Neural progenitor cell (in vitro differentiated cells): ENCODE data around the gene SPEM1. TPM values are rescaled to one million over a fixed set of nuclear protein-coding genes. Genes with fewer than 3 reads are reported as not detected.
A peak's percentile ranks its signal among the peaks of the same experiment; 100 is the strongest.

ENCODE experiments used
- DNase-seq: peaks from one replicate; pipeline ENCODE4 v3.0.0-alpha.2; 2016; ENCODE audit warnings: low spot score
- H2AFZ ChIP-seq: fragments of 200-600 bp; sonication (generic); replicated peaks from 2 replicates; pipeline ENCODE4 v1.6.1; 2016; ENCODE audit warnings: antibody characterized with exemption
- H3F3A ChIP-seq: fragments of 200-600 bp; sonication (generic); 2 replicates; pipeline ENCODE4 v1.6.1; 2016; ENCODE audit warnings: antibody characterized with exemption, low read depth
- H3K27ac ChIP-seq: fragments of 200-600 bp; sonication (generic); 2 replicates; pipeline ENCODE4 v1.5.1; 2016; ENCODE audit warnings: mild to moderate bottlenecking
- H3K27me3 ChIP-seq: fragments of 200-600 bp; sonication (generic); 2 replicates; pipeline ENCODE4 v1.6.1; 2016; ENCODE audit warnings: mild to moderate bottlenecking, moderate library complexity
- H3K36me3 ChIP-seq: fragments of 200-600 bp; sonication (generic); 2 replicates; pipeline ENCODE4 v1.5.1; 2016
- H3K4me1 ChIP-seq: fragments of 200-600 bp; sonication (generic); 2 replicates; pipeline ENCODE4 v1.6.1; 2016; ENCODE audit warnings: mixed run types
- H3K4me2 ChIP-seq: fragments of 200-600 bp; sonication (generic); 2 replicates; pipeline ENCODE4 v1.6.1; 2016
- H3K4me3 ChIP-seq: fragments of 200-600 bp; sonication (generic); 2 replicates; pipeline ENCODE4 v1.5.1; 2016
- H3K79me2 ChIP-seq: fragments of 200-600 bp; sonication (generic); 2 replicates; pipeline ENCODE4 v1.6.1; 2016; ENCODE audit warnings: low read depth
- H3K9ac ChIP-seq: fragments of 200-600 bp; sonication (generic); 2 replicates; pipeline ENCODE4 v1.6.1; 2016
- H3K9me3 ChIP-seq: fragments of 200-600 bp; sonication (generic); 2 replicates; pipeline ENCODE4 v1.5.1; 2016; ENCODE audit warnings: low read depth
- H4K20me1 ChIP-seq: fragments of 200-600 bp; sonication (generic); 2 replicates; pipeline ENCODE4 v1.6.1; 2016; ENCODE audit warnings: low read depth
- H3K27ac Mint-ChIP-seq: 3 replicates; pipeline ENCODE4 v1.8.0; 2021; ENCODE audit warnings: mixed read lengths
- H3K27me3 Mint-ChIP-seq: 2 replicates; pipeline ENCODE4 v1.8.0; 2022; ENCODE audit warnings: low read depth, mild to moderate bottlenecking, inconsistent platforms, moderate library complexity, mixed read lengths; ENCODE audit not compliant: insufficient read depth
- H3K36me3 Mint-ChIP-seq: 3 replicates; pipeline ENCODE4 v1.8.0; 2021; ENCODE audit warnings: mixed read lengths
- H3K4me1 Mint-ChIP-seq: 3 replicates; pipeline ENCODE4 v1.8.0; 2021; ENCODE audit warnings: mixed read lengths
- H3K4me3 Mint-ChIP-seq: 3 replicates; pipeline ENCODE4 v1.8.0; 2021; ENCODE audit warnings: mild to moderate bottlenecking, moderate library complexity, mixed read lengths
- H3K9me3 Mint-ChIP-seq: 3 replicates; pipeline ENCODE4 v1.8.0; 2020; ENCODE audit warnings: mixed read lengths
- EZH2 ChIP-seq: fragments of 200-600 bp; sonication (generic); IDR thresholded peaks from 2 replicates; pipeline ENCODE4 v1.6.1; 2017; ENCODE audit warnings: antibody characterized with exemption, mild to moderate bottlenecking, moderate library complexity
- EZH2phosphoT487 ChIP-seq: fragments of 200-600 bp; sonication (generic); IDR thresholded peaks from 2 replicates; pipeline ENCODE4 v1.6.1; 2017; ENCODE audit warnings: antibody characterized with exemption
- total RNA-seq: library from RNA; depleted of rRNA; stranded (reverse); fragments of >200 nt; gene quantifications from 2 replicates; pipeline ENCODE4 v1.2.3, GENCODE V29; 2015; ENCODE audit warnings: low replicate concordance
- TF ChIP-seq, protein P1 (sequence below): fragments of 200-600 bp; sonication (generic); IDR thresholded peaks from 2 replicates; pipeline ENCODE4 v1.5.1; 2017; ENCODE audit warnings: antibody characterized with exemption, mild to moderate bottlenecking

The SPEM1 gene
- total RNA-seq, 1 donor from 2014 or later: not detected

- Histone ChIP-seq H3F3A (peaks cover 13% of the 10 kb centered on the region), H3K4me1 (peaks cover 10% of the 10 kb centered on the region), H3K36me3 (no peaks in the 10 kb centered on the region), H3K27me3 (peaks cover 5% of the 10 kb centered on the region), H3K4me2 (peak overlapping the region; percentile 87), H3K27ac (no peak overlapping the region), H3K79me2 (no peaks in the 10 kb centered on the region), H3K9me3 (no peaks in the 10 kb centered on the region), H3K9ac (no peak overlapping the region), H2AFZ (no peak overlapping the region), H4K20me1 (peaks cover 10% of the 10 kb centered on the region), H3K4me3 (peak overlapping the region; percentile 90)
- no peak overlapping the region for H3K27ac Mint-ChIP-seq
- H3K9me3 Mint-ChIP-seq: no peaks in the 10 kb centered on the region
- TF ChIP-seq EZH2 (no peak), EZH2phosphoT487 (no peak)
- TF ChIP-seq, protein P1, sequence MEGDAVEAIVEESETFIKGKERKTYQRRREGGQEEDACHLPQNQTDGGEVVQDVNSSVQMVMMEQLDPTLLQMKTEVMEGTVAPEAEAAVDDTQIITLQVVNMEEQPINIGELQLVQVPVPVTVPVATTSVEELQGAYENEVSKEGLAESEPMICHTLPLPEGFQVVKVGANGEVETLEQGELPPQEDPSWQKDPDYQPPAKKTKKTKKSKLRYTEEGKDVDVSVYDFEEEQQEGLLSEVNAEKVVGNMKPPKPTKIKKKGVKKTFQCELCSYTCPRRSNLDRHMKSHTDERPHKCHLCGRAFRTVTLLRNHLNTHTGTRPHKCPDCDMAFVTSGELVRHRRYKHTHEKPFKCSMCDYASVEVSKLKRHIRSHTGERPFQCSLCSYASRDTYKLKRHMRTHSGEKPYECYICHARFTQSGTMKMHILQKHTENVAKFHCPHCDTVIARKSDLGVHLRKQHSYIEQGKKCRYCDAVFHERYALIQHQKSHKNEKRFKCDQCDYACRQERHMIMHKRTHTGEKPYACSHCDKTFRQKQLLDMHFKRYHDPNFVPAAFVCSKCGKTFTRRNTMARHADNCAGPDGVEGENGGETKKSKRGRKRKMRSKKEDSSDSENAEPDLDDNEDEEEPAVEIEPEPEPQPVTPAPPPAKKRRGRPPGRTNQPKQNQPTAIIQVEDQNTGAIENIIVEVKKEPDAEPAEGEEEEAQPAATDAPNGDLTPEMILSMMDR: no peak
- H3K27me3 Mint-ChIP-seq: peaks cover 3% of the 10 kb centered on the region
- peaks cover 7% of the 10 kb centered on the region for H3K36me3 Mint-ChIP-seq
- H3K4me1 Mint-ChIP-seq: peaks cover 9% of the 10 kb centered on the region
- peak overlapping the region; percentile 90 for H3K4me3 Mint-ChIP-seq
- peak; percentile 43 for DNase-seq
These were observed 27.2 kb upstream of the SPEM1 start for GRCh38 chr17:7392696-7393612.

DNA sequence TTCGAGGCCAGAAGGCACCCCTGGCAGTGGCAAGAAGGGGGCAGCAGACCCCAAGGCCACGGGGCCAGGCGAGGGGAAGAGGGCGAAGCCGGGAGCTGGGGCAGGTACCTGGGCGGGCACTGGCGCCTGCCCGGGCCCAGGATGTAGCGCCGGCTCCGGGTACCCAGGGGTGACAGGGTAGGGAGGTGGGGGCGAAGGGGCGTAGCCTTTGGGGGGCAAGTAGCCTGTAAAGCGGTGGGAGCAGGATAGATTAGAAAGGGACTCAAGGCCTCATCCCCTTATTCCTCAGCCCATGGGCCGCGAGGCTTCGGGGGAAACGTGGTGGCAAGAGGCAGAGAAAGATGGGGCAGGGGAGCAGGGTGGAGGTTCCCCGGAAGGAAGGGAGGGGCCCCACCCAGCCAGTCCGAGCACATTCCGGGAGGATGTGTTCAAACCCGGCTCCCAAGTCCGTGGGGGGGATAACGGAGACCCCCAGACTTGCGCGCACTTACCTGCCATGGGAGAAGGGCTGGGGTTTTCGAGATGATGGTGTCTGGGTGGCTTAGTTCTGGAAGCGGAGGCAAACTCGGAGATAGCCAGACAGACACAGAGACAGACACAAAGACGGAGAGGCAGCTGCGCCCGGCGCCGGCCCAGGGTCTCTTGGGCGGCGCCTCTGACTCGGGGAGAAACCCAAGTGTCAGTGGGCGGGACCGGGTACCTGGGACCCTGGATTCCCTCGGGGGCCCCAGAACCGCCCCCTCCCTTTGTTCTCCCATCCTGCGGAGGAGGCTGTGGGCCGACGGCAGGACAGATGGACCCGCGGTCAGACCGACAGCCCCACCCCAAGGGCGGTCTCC, 26.3 kb upstream of the SPEM1 start:
- Histone ChIP-seq H3F3A (peaks cover 13% of the 10 kb centered on the region), H3K27ac (no peak overlapping the region), H3K36me3 (no peaks in the 10 kb centered on the region), H3K79me2 (no peaks in the 10 kb centered on the region), H2AFZ (peak overlapping the region; percentile 90), H3K4me3 (peak overlapping the region; percentile 90), H4K20me1 (peaks cover 10% of the 10 kb centered on the region), H3K9me3 (no peaks in the 10 kb centered on the region), H3K4me1 (peaks cover 10% of the 10 kb centered on the region), H3K4me2 (peak overlapping the region; percentile 87), H3K9ac (no peak overlapping the region), H3K27me3 (peaks cover 5% of the 10 kb centered on the region)
- no peak for TF ChIP-seq EZH2phosphoT487
- TF ChIP-seq EZH2: no peak
- TF ChIP-seq, protein P1: peak; percentile 40
- Mint-ChIP-seq H3K36me3 (peaks cover 7% of the 10 kb centered on the region), H3K27me3 (peaks cover 3% of the 10 kb centered on the region), H3K4me3 (peak overlapping the region; percentile 90), H3K9me3 (no peaks in the 10 kb centered on the region), H3K27ac (no peak overlapping the region), H3K4me1 (peaks cover 9% of the 10 kb centered on the region)
- DNase-seq: peak; percentile 85

GRCh38 chr17:7394452-7395191, 25.5 kb upstream of the SPEM1 start, which contains the start of gene PLSCR3:
PLSCR3 (minus strand) TSS chr17:7394525; CDS start chr17:7394110, 415 bp downstream.
- Mint-ChIP-seq H3K27me3 (peaks cover 5% of the 10 kb centered on the region), H3K36me3 (peaks cover 6% of the 10 kb centered on the region), H3K4me1 (peaks cover 10% of the 10 kb centered on the region), H3K4me3 (peak within 1 kb of the TSS; percentile 94), H3K27ac (peak within 1 kb of the TSS; percentile 96), H3K9me3 (no peaks in the 10 kb centered on the region)
- Histone ChIP-seq H3K9ac (no peak within 1 kb of the TSS), H3F3A (peaks cover 16% of the 10 kb centered on the region), H3K4me2 (peak within 1 kb of the TSS; percentile 87), H3K79me2 (no peaks in the 10 kb centered on the region), H2AFZ (peak within 1 kb of the TSS; percentile 90), H3K27ac (peak within 1 kb of the TSS; percentile 33), H4K20me1 (peaks cover 10% of the 10 kb centered on the region), H3K4me1 (peaks cover 10% of the 10 kb centered on the region), H3K4me3 (peak within 1 kb of the TSS; percentile 90), H3K36me3 (no peaks in the 10 kb centered on the region), H3K9me3 (no peaks in the 10 kb centered on the region), H3K27me3 (peaks cover 5% of the 10 kb centered on the region)
- DNase-seq: peak; percentile 94
- TF ChIP-seq, protein P1: peak; percentile 59
- no peak for TF ChIP-seq EZH2
